Kidney (tissue), 14 donors: ENCODE measurements around the gene C1QTNF4. TPM values are rescaled to one million over a fixed set of nuclear protein-coding genes. Genes with fewer than 3 reads are reported as not detected.

Source experiments
- DNase-seq, 5 donors: peaks; one replicate each; pipeline ENCODE4 v3.0.0-alpha.2; 2013 to 2020
- FAIRE-seq: peaks from 2 replicates; lab custom pipeline; 2012; peaks lifted over from hg19 to GRCh38; lab: Jason Lieb, UNC
- H3K27ac ChIP-seq, 2 donors: one replicate each; pipeline ENCODE4 v1.7.0; 2013; ENCODE audit warnings: low read depth in 2 of 2, low read length in 2 of 2, inconsistent platforms in 1 of 2
- H3K27me3 ChIP-seq: one replicate; pipeline ENCODE4 v1.7.1; 2013; ENCODE audit warnings: low read length, inconsistent platforms; ENCODE audit not compliant: control insufficient read depth, insufficient read depth
- H3K36me3 ChIP-seq, 3 donors: one replicate each; pipeline versions ENCODE4 v1.7.0 to v1.7.1; 2013; ENCODE audit warnings: low read length in 3 of 3, control low read depth in 1 of 3, inconsistent platforms in 1 of 3; ENCODE audit not compliant: insufficient read depth in 3 of 3, control insufficient read depth in 2 of 3
- H3K4me1 ChIP-seq, 3 donors: one replicate each; pipeline versions ENCODE4 v1.7.0 to v1.7.1; 2013; ENCODE audit warnings: low read length in 3 of 3, inconsistent platforms in 1 of 3, low read depth in 1 of 3; ENCODE audit not compliant: control insufficient read depth in 2 of 3, insufficient read depth in 2 of 3
- H3K4me3 ChIP-seq, 3 donors: one replicate each; pipeline versions ENCODE4 v1.7.0 to v1.8.1; 2013; ENCODE audit warnings: low read length in 3 of 3, control low read depth in 1 of 3, inconsistent platforms in 1 of 3
- H3K9ac ChIP-seq, 3 donors: one replicate each; pipeline versions ENCODE4 v1.7.0 to v1.7.1; 2013; ENCODE audit warnings: low read length in 3 of 3, control low read depth in 1 of 3, inconsistent platforms in 1 of 3
- H3K9me3 ChIP-seq, 3 donors: one replicate each; pipeline versions ENCODE4 v1.7.0 to v1.7.1; 2013; ENCODE audit warnings: low read length in 3 of 3, control low read depth in 1 of 3, inconsistent platforms in 1 of 3; ENCODE audit not compliant: control insufficient read depth in 2 of 3, insufficient read depth in 1 of 3
- intact Hi-C: fragments of 100-400 bp; cut with DNase I; formaldehyde crosslinking; loops from one replicate; pipeline ENCODE4 v1.11.1; 2022
- polyA plus RNA-seq: library from polyadenylated mRNA; stranded (reverse); fragments of 350-450 nt; fragmentation: Illumina TruSeq; extraction: RNeasy Lipid Tissue Mini Kit (QIAGEN cat#74804); gene quantifications from one replicate; pipeline ENCODE4 v1.2.3, GENCODE V29; 2014; ENCODE audit warnings: low read depth, low replicate concordance; ENCODE audit not compliant: insufficient read depth
- total RNA-seq: library from RNA; stranded (reverse); fragmentation: NEBNext Ultra II Directional; extraction: Animal tissue kit (Norgen Biotek cat#: 25700); gene quantifications from one replicate; pipeline ENCODE4 v1.2.1, GENCODE V29; 2021
- TF ChIP-seq, protein P1 (sequence below): IDR thresholded peaks from 3 replicates; pipeline ENCODE4 v1.5.1; 2012; ENCODE audit warnings: mild to moderate bottlenecking, moderate library complexity, borderline replicate concordance; ENCODE audit not compliant: insufficient read depth; ENCODE audit errors: extremely low read depth
- donor health status: control.
- donor health status: control.
- donor health status: control.
- donor health status: control.
- donor health status: control.
- donor health status: DM: yes; HTN: yes; CAD: no.
- donor health status: Normal renal cell carcinoma (clear cell type).

Gene C1QTNF4
- total and polyA plus RNA-seq, 2 donors from 2014 or later, result 0.25 to 0.62 TPM

DNA sequence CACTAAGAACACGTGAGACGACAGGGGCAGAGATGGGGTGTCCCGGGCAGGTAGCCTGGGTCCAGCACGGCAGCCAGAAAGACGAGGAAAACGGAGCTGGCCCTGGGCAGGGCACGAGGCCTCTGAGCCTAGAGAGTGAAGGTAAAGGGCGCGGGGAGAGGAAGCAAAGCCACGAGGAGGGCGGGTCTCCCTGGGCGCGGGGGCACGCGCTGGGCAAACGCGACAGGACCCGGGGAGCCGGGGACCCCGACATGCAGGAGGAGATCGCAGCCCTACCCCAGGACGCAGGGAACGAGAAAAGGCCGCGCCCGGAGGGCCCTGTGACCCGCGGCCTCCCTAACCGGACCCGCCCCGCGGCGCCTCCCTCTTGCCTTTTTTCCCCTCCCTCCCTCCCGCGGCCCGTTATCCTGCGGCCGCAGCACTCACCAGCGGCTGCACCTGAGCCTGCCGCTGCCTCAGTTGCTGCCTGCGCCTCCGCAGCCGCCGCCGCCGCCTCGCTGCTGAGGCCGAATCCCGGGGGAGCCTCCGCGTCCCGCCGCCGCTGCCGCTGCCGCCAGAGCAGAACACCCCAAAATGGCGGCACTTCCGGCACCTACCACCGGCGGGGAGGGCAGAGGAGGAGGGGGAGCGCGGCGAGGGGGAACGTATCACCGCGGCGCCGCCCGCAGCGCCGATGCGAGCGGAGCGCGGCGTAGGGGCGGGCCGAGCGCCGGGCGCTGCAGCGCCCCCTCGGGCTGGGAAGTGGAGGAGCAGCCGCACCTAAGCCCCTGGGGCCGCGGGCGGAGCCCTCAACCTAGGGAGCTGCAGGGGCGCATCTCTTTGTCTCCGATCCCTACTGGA lies 41.4 kb downstream of the C1QTNF4 start, which contains the start of gene CELF1:
TSS of gene CELF1 (minus strand) at position 567 of the 840 bp plus-strand sequence. CDS start 53,609 bp downstream, outside the sequence.
- no peak for FAIRE-seq

DNA sequence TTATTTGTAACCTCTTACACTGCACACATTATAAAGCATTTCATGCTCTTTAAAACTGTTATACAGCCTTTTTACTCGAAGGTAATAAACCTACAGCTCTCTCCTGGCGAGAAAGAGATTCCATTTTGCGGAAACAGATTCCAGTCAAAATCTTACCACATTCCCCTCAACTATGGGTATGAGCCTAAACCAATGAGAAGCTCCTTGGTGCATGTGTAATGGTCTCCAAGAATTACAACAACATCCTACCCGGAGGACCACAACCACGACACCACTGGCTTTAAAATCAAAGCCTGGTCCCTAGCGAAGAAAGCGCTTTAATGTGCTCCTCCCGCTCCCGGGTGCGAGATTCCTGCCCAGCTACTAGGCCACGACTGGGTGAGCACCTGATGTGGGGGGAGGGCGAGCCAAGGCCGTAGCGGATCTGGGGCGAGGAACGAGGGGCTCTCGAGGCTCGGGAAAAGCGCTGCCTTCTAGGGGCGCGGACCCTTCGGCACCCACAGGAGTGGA lies 42.1 kb downstream of the C1QTNF4 start:
- DNase-seq (peak in 4 of 5 donors; percentile 67 to 83 (median 74)), FAIRE-seq (no peak)

More for the DNA sequence above, 41.4 kb downstream of the C1QTNF4 start, which contains the start of gene CELF1:
- peak; percentile 94 to 97 (median 96) for DNase-seq
- TF ChIP-seq, protein P1, sequence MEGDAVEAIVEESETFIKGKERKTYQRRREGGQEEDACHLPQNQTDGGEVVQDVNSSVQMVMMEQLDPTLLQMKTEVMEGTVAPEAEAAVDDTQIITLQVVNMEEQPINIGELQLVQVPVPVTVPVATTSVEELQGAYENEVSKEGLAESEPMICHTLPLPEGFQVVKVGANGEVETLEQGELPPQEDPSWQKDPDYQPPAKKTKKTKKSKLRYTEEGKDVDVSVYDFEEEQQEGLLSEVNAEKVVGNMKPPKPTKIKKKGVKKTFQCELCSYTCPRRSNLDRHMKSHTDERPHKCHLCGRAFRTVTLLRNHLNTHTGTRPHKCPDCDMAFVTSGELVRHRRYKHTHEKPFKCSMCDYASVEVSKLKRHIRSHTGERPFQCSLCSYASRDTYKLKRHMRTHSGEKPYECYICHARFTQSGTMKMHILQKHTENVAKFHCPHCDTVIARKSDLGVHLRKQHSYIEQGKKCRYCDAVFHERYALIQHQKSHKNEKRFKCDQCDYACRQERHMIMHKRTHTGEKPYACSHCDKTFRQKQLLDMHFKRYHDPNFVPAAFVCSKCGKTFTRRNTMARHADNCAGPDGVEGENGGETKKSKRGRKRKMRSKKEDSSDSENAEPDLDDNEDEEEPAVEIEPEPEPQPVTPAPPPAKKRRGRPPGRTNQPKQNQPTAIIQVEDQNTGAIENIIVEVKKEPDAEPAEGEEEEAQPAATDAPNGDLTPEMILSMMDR, result peak; percentile 88
- H3K4me3 ChIP-seq, result peak within 1 kb of the TSS; percentile 58 to 92 (median 73)
- no peaks in the 10 kb centered on the region for H3K27me3 ChIP-seq
- H3K9ac ChIP-seq, result peak within 1 kb of the TSS; percentile 72 to 95 (median 89)
- peak within 1 kb of the TSS; percentile 69 to 93 for H3K27ac ChIP-seq
- no peaks in the 10 kb centered on the region for H3K36me3 ChIP-seq
- intact Hi-C loops, result no loop called here
- H3K4me1 ChIP-seq, result peaks cover 0 to 17% (median 9%) of the 10 kb centered on the region in 3 donors
- no peaks in the 10 kb centered on the region for H3K9me3 ChIP-seq

DNA sequence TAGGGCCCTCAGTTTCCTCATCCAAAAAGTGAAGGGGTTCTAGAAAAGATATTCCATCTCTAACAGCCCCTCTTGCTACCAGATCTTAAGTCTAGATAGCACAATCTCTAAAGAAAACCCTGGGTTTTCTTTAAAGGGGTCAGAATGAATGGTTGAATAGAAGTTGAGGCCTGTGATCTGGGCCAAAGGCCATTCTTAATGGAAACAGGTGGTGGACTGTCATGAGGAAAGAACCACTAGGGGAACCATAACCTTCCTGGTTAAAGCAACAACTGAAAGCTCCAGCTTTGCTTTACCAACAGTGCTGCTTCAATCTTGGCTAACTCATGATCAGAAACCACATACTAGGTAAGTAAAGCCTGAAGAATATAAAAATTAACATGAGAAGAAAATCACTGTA lies 43.1 kb downstream of the C1QTNF4 start:
- peak overlapping the region; percentile 16 to 92 (median 58) for H3K4me3 ChIP-seq
- DNase-seq (no peak), FAIRE-seq (no peak)
- peaks cover 0 to 17% (median 9%) of the 10 kb centered on the region in 3 donors for H3K4me1 ChIP-seq
- intact Hi-C loops, result no loop called here
- peak overlapping the region in 2 of 3 donors; percentile 12 to 19 for H3K9ac ChIP-seq
- TF ChIP-seq, protein P1, result no peak
- H3K36me3 ChIP-seq, result no peaks in the 10 kb centered on the region
- peak overlapping the region; percentile 4 to 41 for H3K27ac ChIP-seq
- H3K9me3 ChIP-seq, result no peaks in the 10 kb centered on the region
- H3K27me3 ChIP-seq, result no peaks in the 10 kb centered on the region

More for the DNA sequence above, 42.1 kb downstream of the C1QTNF4 start:
- peak overlapping the region; percentile 55 to 95 (median 89) for H3K9ac ChIP-seq
- peak overlapping the region; percentile 69 to 93 for H3K27ac ChIP-seq
- no peaks in the 10 kb centered on the region for H3K27me3 ChIP-seq
- intact Hi-C loops, result no loop called here
- H3K36me3 ChIP-seq, result no peaks in the 10 kb centered on the region
- TF ChIP-seq, protein P1, result no peak
- H3K4me1 ChIP-seq, result peaks cover 0 to 17% (median 9%) of the 10 kb centered on the region in 3 donors
- H3K9me3 ChIP-seq, result no peaks in the 10 kb centered on the region
- H3K4me3 ChIP-seq, result peak overlapping the region; percentile 58 to 92 (median 70)
